Hepatocyte (in vitro differentiated cells): ENCODE results near the gene RASAL2. TPM values are rescaled to one million over a fixed set of nuclear protein-coding genes. Genes with fewer than 3 reads are reported as not detected.

Source experiments
- DNase-seq: peaks from one replicate; pipeline ENCODE4 v3.0.0-alpha.2; 2016; ENCODE audit warnings: low spot score
- H2AFZ ChIP-seq: fragments of 200-600 bp; sonication (generic); 2 replicates; pipeline ENCODE4 v1.6.0; 2016; ENCODE audit warnings: antibody characterized with exemption, mild to moderate bottlenecking
- H3K27ac ChIP-seq: fragments of 200-600 bp; sonication (generic); 2 replicates; pipeline ENCODE4 v1.5.1; 2016; ENCODE audit warnings: mild to moderate bottlenecking
- H3K27me3 ChIP-seq: fragments of 200-600 bp; sonication (generic); 2 replicates; pipeline ENCODE4 v1.6.1; 2016
- H3K36me3 ChIP-seq: fragments of 200-600 bp; sonication (generic); replicated peaks from 2 replicates; pipeline ENCODE4 v1.5.1; 2016; ENCODE audit warnings: low read depth; ENCODE audit not compliant: insufficient read depth
- H3K4me1 ChIP-seq: fragments of 200-600 bp; sonication (generic); 2 replicates; pipeline ENCODE4 v1.5.1; 2016; ENCODE audit warnings: mild to moderate bottlenecking, moderate library complexity; ENCODE audit not compliant: insufficient read depth
- H3K4me2 ChIP-seq: fragments of 200-600 bp; sonication (generic); 2 replicates; pipeline ENCODE4 v1.6.0; 2016
- H3K4me3 ChIP-seq: fragments of 200-600 bp; sonication (generic); 2 replicates; pipeline ENCODE4 v1.5.1; 2016; ENCODE audit warnings: mild to moderate bottlenecking
- H3K79me2 ChIP-seq: fragments of 200-600 bp; sonication (generic); 2 replicates; pipeline ENCODE4 v1.6.0; 2017; ENCODE audit warnings: mild to moderate bottlenecking
- H3K9me2 ChIP-seq: fragments of 200-600 bp; sonication (generic); replicated peaks from 2 replicates; pipeline ENCODE4 v1.6.0; 2017; ENCODE audit warnings: mild to moderate bottlenecking; ENCODE audit not compliant: insufficient read depth
- H3K9me3 ChIP-seq: fragments of 200-600 bp; sonication (generic); 2 replicates; pipeline ENCODE4 v1.5.1; 2016; ENCODE audit warnings: low read depth, mild to moderate bottlenecking
- H4K20me1 ChIP-seq: fragments of 200-600 bp; sonication (generic); 2 replicates; pipeline ENCODE4 v1.6.0; 2016; ENCODE audit warnings: mild to moderate bottlenecking; ENCODE audit not compliant: insufficient read depth, poor library complexity, severe bottlenecking
- EZH2 ChIP-seq: fragments of 200-600 bp; sonication (generic); IDR thresholded peaks from 2 replicates; pipeline ENCODE4 v1.6.1; 2016; ENCODE audit warnings: antibody characterized with exemption, mild to moderate bottlenecking, borderline replicate concordance
- EZH2phosphoT487 ChIP-seq: fragments of 200-600 bp; sonication (generic); IDR thresholded peaks from one replicate; pipeline ENCODE4 v1.6.1; 2018; ENCODE audit warnings: antibody characterized with exemption, mild to moderate bottlenecking, low read depth, moderate library complexity; ENCODE audit not compliant: unreplicated experiment, severe bottlenecking
- WGBS: methylation state at CpG from one replicate; pipeline ENCODE4 v1.1.6; 2016; ENCODE audit warnings: low lambda C conversion rate; ENCODE audit errors: missing lambda C conversion rate; 5-methylcytosine and 5-hydroxymethylcytosine counted together
- polyA plus RNA-seq: library from polyadenylated mRNA; unstranded; fragments of >200 nt; fragmentation: Nextera tagmentation; extraction: Ambion mirVana; gene quantifications from 2 replicates; pipeline ENCODE4 v1.2.1, GENCODE V29; 2016
- total RNA-seq: library from RNA; depleted of rRNA; stranded (reverse); fragments of >200 nt; gene quantifications from 2 replicates; pipeline ENCODE4 v1.2.3, GENCODE V29; 2014
- TF ChIP-seq, protein P1 (sequence below): fragments of 200-600 bp; sonication (generic); IDR thresholded peaks from 2 replicates; pipeline ENCODE4 v1.5.1; 2016; ENCODE audit warnings: antibody characterized with exemption, mild to moderate bottlenecking; ENCODE audit not compliant: poor library complexity

The RASAL2 gene
- total and polyA plus RNA-seq, 2 experiments from 2014 or later, result 8.7 to 24.0 TPM

DNA sequence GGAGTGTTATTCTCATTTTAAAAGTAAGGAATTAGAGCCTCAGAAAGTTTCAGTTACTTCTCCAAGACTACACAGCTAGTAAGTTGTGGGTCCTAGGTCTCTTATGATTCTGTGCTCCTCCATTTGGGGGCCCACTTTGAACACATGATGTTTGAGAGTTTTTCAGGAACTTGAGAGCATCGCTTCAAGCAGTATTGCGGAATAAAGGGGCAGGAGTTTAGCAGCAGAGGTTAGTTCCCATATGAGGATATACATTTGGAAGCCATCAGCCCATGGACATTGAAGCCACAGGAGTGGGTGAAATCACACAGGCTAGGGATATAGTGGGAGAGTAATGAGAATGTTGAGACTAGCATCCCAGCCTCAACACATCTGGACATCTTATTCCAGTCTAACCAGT is 143.2 kb downstream of the RASAL2 start:
- Histone ChIP-seq H4K20me1 (no peaks in the 10 kb centered on the region), H3K9me3 (no peaks in the 10 kb centered on the region), H3K36me3 (no peaks in the 10 kb centered on the region), H2AFZ (no peak overlapping the region), H3K9me2 (no peaks in the 10 kb centered on the region), H3K27me3 (no peaks in the 10 kb centered on the region), H3K4me2 (no peak overlapping the region), H3K79me2 (peaks cover 25% of the 10 kb centered on the region), H3K4me3 (no peak overlapping the region), H3K27ac (no peak overlapping the region), H3K4me1 (peaks cover 10% of the 10 kb centered on the region)
- WGBS, result 100% methylated on average over 2 of the region's 2 CpGs
- no peak for DNase-seq
- TF ChIP-seq EZH2phosphoT487, result no peak
- TF ChIP-seq, protein P1, sequence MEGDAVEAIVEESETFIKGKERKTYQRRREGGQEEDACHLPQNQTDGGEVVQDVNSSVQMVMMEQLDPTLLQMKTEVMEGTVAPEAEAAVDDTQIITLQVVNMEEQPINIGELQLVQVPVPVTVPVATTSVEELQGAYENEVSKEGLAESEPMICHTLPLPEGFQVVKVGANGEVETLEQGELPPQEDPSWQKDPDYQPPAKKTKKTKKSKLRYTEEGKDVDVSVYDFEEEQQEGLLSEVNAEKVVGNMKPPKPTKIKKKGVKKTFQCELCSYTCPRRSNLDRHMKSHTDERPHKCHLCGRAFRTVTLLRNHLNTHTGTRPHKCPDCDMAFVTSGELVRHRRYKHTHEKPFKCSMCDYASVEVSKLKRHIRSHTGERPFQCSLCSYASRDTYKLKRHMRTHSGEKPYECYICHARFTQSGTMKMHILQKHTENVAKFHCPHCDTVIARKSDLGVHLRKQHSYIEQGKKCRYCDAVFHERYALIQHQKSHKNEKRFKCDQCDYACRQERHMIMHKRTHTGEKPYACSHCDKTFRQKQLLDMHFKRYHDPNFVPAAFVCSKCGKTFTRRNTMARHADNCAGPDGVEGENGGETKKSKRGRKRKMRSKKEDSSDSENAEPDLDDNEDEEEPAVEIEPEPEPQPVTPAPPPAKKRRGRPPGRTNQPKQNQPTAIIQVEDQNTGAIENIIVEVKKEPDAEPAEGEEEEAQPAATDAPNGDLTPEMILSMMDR, result no peak
- no peak for TF ChIP-seq EZH2

- TF ChIP-seq, protein P1, result no peak
- no peak for TF ChIP-seq EZH2
- no peak for TF ChIP-seq EZH2phosphoT487
- Histone ChIP-seq H3K27ac (peak overlapping the region; percentile 46), H3K4me2 (peak overlapping the region; percentile 9), H3K79me2 (peaks cover 30% of the 10 kb centered on the region), H4K20me1 (no peaks in the 10 kb centered on the region), H3K9me2 (no peaks in the 10 kb centered on the region), H3K36me3 (no peaks in the 10 kb centered on the region), H3K4me3 (no peak overlapping the region), H3K9me3 (no peaks in the 10 kb centered on the region), H2AFZ (no peak overlapping the region), H3K4me1 (peaks cover 10% of the 10 kb centered on the region), H3K27me3 (no peaks in the 10 kb centered on the region)
- 32% methylated on average over 1 of the region's 1 CpG for WGBS
- DNase-seq, result peak; percentile 47
Measured at GRCh38 chr1:178238722-178239510, 145.0 kb downstream of the RASAL2 start.

DNA sequence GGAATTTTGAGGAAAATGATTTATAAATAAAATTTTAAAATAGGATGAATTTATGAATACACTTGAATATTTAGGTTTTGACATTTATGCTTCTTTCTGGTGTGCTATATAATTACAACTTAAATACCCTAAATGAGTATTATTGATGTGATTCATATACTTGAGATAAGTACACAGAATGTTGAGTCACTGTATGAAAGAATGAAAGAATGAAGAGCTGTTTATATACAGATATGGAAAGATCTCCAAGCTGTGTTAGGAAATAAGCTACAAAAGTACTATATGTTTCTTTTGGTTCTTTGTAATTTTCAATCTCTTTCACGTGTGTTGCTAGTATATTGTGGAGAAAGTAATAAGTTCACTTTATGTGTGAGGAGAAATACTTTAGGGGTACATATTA is 147.2 kb downstream of the RASAL2 start:
- WGBS, result 63% methylated on average over 1 of the region's 1 CpG

More for the DNA sequence above, 147.2 kb downstream of the RASAL2 start:
- Histone ChIP-seq H3K4me3 (no peak overlapping the region), H3K4me1 (peaks cover 10% of the 10 kb centered on the region), H4K20me1 (no peaks in the 10 kb centered on the region), H2AFZ (no peak overlapping the region), H3K27me3 (no peaks in the 10 kb centered on the region), H3K79me2 (peaks cover 47% of the 10 kb centered on the region), H3K9me3 (no peaks in the 10 kb centered on the region), H3K4me2 (no peak overlapping the region), H3K9me2 (no peaks in the 10 kb centered on the region), H3K36me3 (no peaks in the 10 kb centered on the region), H3K27ac (no peak overlapping the region)
- TF ChIP-seq EZH2 (no peak), EZH2phosphoT487 (no peak)
- TF ChIP-seq, protein P1, result no peak
- no peak for DNase-seq
